Psoas muscle (tissue), 8 donors: ENCODE results near the gene ING4. TPM values are rescaled to one million over a fixed set of nuclear protein-coding genes. Genes with fewer than 3 reads are reported as not detected.

Experiments
- ATAC-seq, 4 donors: fragments of 200-7000 bp; cut with Tn5 transposase; one replicate each; pipeline ENCODE4 v1.9.1; 2020; ENCODE audit warnings: moderate library complexity in 3 of 4, mild to moderate bottlenecking in 2 of 4
- DNase-seq, 2 donors: peaks; one replicate each; pipeline ENCODE4 v3.0.0-alpha.2; 2020
- H3K27ac ChIP-seq: fragments of 200-600 bp; one replicate; pipeline ENCODE4 v1.8.0; 2022
- H3K27me3 ChIP-seq, 3 donors: fragments of 200-600 bp in 1 of 3; one replicate each; pipeline versions ENCODE4 v1.6.1 to v1.8.0; 2013 to 2022; ENCODE audit warnings: low read length in 2 of 3, mild to moderate bottlenecking in 2 of 3, moderate library complexity in 1 of 3; ENCODE audit not compliant: insufficient read depth in 3 of 3
- H3K36me3 ChIP-seq, 2 donors: fragments of 200-600 bp in 1 of 2; one replicate each; pipeline versions ENCODE4 v1.6.1 to v1.8.0; 2013 to 2022; ENCODE audit warnings: low read depth in 1 of 2, mild to moderate bottlenecking in 1 of 2, moderate library complexity in 1 of 2; ENCODE audit not compliant: insufficient read depth in 1 of 2
- H3K4me1 ChIP-seq: fragments of 200-600 bp; one replicate; pipeline ENCODE4 v1.8.0; 2022
- H3K4me3 ChIP-seq: fragments of 200-600 bp; one replicate; pipeline ENCODE4 v1.8.0; 2022; ENCODE audit warnings: mild to moderate bottlenecking
- H3K9me3 ChIP-seq: fragments of 200-600 bp; one replicate; pipeline ENCODE4 v1.8.0; 2022
- WGBS, 3 donors: extraction: QIAGEN DNeasy Blood & Tissue Kit; methylation state at CpG; one replicate each; pipeline versions ENCODE4 v1.1.6 to v1.1.7; 2013; 5-methylcytosine and 5-hydroxymethylcytosine counted together
- intact Hi-C, 2 donors: fragments of 100-400 bp; cut with DNase I; formaldehyde crosslinking; loops; one replicate each; pipeline versions ENCODE4 v1.11.0 to v1.14.2; 2022
- polyA plus RNA-seq, 3 donors: library from polyadenylated mRNA; stranded (reverse); fragments of 200-250 nt; gene quantifications; one replicate each; pipeline ENCODE4 v1.2.3, GENCODE V29; 2013
- total RNA-seq, 4 donors: library from RNA; stranded (reverse); fragmentation: NEBNext Ultra II Directional in 2 of 4; extraction: Animal tissue kit (Norgen Biotek cat#: 25700) in 2 of 4; gene quantifications; one replicate each; pipeline versions ENCODE4 v1.2.1 to v1.2.4, GENCODE V29; 2021 to 2023
- TF ChIP-seq, protein P1 (sequence below): fragments of 200-600 bp; IDR thresholded peaks from one replicate; pipeline ENCODE4 v1.8.0; 2022; ENCODE audit warnings: antibody characterized with exemption
- donor health status: healthy with polysubstance abuse.
- donor health status: DM: no; HTN: no; CAD: no; lungs with moderate emphysema.
- donor health status: Bipolar disorder and iron deficiency.
- donor health status: healthy.
- donor health status: DM: yes; HTN: yes; CAD: no.
- donor health status: DM: no; HTN: no; CAD: no.
- donor health status: DM: no; HTN: no; CAD: no.
- donor health status: DM: yes; HTN: yes; CAD: no.

ING4 gene
- total and polyA plus RNA-seq, 7 donors: 12.7 to 35.6 (median 20.7) TPM

DNA sequence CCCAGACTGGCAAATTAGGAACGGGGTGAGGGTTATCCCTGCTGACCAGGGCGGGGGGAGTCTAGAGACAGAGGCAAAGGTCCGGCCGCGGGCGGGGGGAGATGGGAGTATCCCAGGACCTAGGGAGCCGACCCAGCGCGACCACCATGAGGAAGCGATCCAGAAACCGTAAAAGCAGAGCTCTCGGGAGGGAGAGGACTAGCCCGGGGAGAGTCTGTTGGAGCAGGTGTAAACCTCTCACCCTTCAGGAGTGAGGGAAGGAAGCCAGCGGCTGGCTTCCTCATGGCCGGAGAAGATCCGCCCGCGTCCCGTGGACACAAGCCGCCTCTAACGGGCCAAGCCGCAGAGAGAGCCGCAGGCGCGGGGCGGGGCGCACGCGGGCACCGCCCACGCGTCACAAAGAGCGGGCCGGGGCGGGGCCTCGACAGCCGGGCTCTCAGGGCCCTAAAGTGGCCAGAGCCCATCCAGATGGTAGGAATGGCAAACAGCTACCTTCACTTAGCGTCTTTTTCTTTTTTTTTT is 15.8 kb downstream of the ING4 start, which contains the start of gene ACRBP:
Gene ACRBP, minus strand, starts transcription at position 350 of the 522 bp plus-strand sequence. Its CDS starts 66 bp downstream, at position 284.
- peak; percentile 93 to 98 (median 95) for ATAC-seq
- peaks cover under 1 to 40% of the 10 kb centered on the region in 2 donors for H3K36me3 ChIP-seq
- H3K27me3 ChIP-seq: no peaks in the 10 kb centered on the region
- peak within 1 kb of the TSS; percentile 46 for H3K27ac ChIP-seq
- peak within 1 kb of the TSS; percentile 67 for H3K4me3 ChIP-seq
- H3K9me3 ChIP-seq: no peaks in the 10 kb centered on the region
- H3K4me1 ChIP-seq: no peaks in the 10 kb centered on the region
- intact Hi-C loops: no loop called here
- WGBS, 3 donors: 2 to 9% (median 7%) methylated on average over 33 to 38 of the region's 38 CpGs
- TF ChIP-seq, protein P1, sequence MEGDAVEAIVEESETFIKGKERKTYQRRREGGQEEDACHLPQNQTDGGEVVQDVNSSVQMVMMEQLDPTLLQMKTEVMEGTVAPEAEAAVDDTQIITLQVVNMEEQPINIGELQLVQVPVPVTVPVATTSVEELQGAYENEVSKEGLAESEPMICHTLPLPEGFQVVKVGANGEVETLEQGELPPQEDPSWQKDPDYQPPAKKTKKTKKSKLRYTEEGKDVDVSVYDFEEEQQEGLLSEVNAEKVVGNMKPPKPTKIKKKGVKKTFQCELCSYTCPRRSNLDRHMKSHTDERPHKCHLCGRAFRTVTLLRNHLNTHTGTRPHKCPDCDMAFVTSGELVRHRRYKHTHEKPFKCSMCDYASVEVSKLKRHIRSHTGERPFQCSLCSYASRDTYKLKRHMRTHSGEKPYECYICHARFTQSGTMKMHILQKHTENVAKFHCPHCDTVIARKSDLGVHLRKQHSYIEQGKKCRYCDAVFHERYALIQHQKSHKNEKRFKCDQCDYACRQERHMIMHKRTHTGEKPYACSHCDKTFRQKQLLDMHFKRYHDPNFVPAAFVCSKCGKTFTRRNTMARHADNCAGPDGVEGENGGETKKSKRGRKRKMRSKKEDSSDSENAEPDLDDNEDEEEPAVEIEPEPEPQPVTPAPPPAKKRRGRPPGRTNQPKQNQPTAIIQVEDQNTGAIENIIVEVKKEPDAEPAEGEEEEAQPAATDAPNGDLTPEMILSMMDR: no peak
- DNase-seq: peak; percentile 81 to 90

DNA sequence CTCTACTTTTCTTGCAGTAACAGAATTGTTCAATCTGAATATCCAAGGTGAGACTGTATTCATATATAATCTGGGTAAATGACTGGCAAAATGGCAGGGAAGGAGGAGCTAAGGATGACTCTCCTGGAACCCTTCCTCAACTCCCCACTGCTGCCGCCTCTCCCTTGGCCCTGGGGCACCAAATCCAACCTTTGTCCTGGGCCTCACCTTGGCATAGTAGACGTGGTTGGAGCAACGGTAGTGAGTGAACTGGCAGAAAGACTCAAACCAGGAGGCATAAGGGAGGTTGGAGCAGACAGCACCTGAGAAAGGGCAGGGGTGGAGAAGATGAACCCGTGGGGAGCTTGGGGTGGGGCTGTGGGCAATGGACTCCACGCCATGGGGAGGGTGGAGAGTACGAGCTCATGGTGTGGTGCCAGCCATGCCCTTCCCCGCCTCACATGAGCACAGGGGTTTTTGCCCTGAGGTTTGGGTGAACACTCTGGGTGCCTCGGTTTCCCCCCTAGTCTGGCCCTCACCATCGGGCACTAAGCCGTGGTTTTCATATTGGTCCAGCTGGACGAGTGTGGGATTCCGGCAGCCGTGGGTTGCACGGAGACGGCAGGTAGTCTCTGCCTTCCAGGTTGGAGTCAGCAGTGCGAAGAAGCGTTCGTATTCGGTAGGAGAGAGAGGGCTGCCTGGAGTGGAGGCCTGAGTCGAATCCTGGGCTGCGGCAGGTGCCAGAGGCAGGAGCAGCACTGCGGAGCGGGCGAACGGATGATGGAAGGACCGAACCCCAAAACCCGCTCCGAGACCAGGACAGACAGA is 16.4 kb downstream of the ING4 start:
- Histone ChIP-seq H3K27me3 (no peaks in the 10 kb centered on the region), H3K4me3 (peak overlapping the region; percentile 67), H3K36me3 (peaks cover 0 to 34% of the 10 kb centered on the region in 2 donors), H3K9me3 (no peaks in the 10 kb centered on the region), H3K4me1 (no peaks in the 10 kb centered on the region), H3K27ac (peak overlapping the region; percentile 46)
- DNase-seq: no peak
- TF ChIP-seq, protein P1: no peak
- WGBS, 3 donors: 54 to 64% (median 61%) methylated on average over 27 to 28 of the region's 28 CpGs
- peak; percentile 10 to 42 (median 22) for ATAC-seq
- intact Hi-C loops: no loop called here

DNA sequence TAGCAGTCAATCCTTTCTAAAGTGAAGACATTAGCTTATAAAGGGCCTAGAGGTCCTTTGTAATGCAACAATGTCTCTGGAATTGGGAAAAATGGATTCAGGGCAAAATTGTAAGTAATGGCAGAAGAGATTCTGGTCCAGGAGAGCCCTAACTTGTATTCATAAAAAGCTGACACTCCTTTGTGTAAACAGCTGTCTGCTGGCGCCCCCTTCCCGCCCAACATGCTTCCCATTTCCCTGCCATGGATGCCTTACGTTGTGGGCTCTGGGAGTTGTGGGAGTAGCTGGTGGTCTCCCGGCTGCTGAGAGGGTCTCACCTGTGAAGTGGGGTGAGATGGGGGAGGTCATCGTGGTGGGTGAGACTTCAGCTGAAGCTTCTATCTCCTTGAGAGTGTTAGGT is 18.0 kb downstream of the ING4 start:
- H3K27ac ChIP-seq: no peak overlapping the region
- H3K36me3 ChIP-seq: peaks cover 0 to 18% of the 10 kb centered on the region in 2 donors
- no peak overlapping the region for H3K4me3 ChIP-seq
- no peaks in the 10 kb centered on the region for H3K27me3 ChIP-seq
- ATAC-seq: no peak
- intact Hi-C loops: no loop called here
- no peaks in the 10 kb centered on the region for H3K9me3 ChIP-seq
- no peaks in the 10 kb centered on the region for H3K4me1 ChIP-seq
- DNase-seq: no peak
- 31 to 35% (median 34%) methylated on average over 5 of the region's 5 CpGs for WGBS, 3 donors
- TF ChIP-seq, protein P1: peak; percentile 7

DNA sequence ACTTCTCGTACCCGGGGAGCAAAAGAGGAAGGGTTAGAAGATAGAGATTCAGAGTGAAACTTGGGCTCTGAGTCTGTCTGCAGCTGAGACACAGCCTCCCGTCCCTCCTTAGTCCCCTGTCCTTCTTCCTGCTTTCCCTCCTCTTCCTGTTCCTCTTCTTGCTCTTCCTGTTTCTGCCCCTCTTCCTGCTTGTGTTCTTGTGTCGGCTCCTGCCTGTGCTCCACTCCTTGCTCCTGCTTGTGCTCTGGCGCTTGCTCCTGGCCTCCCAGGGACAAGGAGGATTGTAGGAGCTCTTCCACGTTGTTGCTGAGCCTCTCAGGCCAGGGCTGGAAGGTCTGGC is 18.7 kb downstream of the ING4 start:
- intact Hi-C loops: no loop called here
- 59 to 70% (median 69%) methylated on average over 6 of the region's 6 CpGs for WGBS, 3 donors
- TF ChIP-seq, protein P1: no peak
- Histone ChIP-seq H3K27me3 (no peaks in the 10 kb centered on the region), H3K9me3 (no peaks in the 10 kb centered on the region), H3K36me3 (peaks cover 0 to 11% of the 10 kb centered on the region in 2 donors), H3K4me3 (no peak overlapping the region), H3K4me1 (no peaks in the 10 kb centered on the region), H3K27ac (no peak overlapping the region)
- no peak for ATAC-seq
- no peak for DNase-seq
